ENCODE data around the gene FAM83E. TPM values are rescaled to one million over a fixed set of nuclear protein-coding genes. Genes with fewer than 3 reads are reported as not detected.

FAM83E gene
- total RNA-seq, 1 donor from 2014 or later, result 7.3 TPM

DNA sequence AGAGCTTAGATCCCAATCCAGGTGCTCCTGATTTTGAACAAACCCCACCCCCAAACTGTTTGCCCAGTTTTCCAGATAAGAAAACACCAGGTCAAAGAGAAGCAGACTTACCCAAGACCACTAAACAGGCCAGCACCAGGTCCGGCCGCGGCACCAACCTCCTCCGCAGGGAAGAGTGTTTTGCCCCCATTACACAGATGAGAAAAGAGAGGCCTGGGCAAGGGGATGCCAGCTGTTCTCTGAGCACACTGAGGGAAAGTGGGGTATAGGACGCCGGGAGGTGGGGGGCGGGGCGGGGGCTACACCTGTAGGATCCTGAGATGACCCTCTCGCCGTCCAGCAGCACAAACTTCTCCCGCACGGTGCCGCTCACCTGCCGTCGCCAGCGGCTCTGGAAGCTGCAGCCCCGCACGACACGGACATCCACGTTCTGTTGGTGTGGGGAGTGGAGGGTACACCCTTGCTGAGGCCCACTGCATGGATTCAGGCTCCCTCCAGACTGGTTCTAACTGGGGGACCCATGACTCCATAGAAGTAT lies 5.2 kb downstream of the FAM83E start:
- no peaks in the 10 kb centered on the region for H3K27me3 Mint-ChIP-seq (ENCODE audit: insufficient read depth)
- H3K4me3 Mint-ChIP-seq, result no peak overlapping the region
- H3K36me3 Mint-ChIP-seq (ENCODE audit: low read depth), result peaks cover 4% of the 10 kb centered on the region
- no peaks in the 10 kb centered on the region for H3K9me3 Mint-ChIP-seq
- DNase-seq (ENCODE audit: low spot score), result no peak
- intact Hi-C loops (cut with micrococcal nuclease), result no loop called here
- no peak overlapping the region for H3K27ac Mint-ChIP-seq
- H3K4me1 Mint-ChIP-seq (ENCODE audit: low read depth), result no peaks in the 10 kb centered on the region

DNA sequence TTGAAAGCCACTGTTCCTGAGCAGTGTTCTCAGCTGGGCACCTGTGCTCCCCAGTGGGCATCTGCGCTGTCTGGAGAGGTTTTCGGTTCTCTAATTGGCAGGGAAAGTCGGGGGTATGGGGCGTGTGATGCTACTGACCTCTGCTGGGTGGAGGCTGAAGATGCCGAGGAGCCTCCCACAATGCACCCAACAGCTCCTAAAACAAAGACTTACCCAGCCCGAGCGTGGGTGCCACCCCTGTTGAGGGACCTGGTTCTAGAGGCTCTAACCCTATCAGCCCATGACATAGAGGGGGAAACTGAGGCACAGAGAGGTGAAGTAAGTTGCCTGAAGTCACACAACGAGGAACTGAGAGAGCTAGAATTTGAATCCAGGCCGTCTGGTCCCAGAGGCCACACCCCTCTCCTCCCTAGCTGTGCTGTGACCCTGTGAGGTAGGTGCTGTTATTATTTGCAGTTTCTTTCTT lies 6.0 kb downstream of the FAM83E start:
- no peak overlapping the region for H3K4me3 Mint-ChIP-seq
- no peaks in the 10 kb centered on the region for H3K9me3 Mint-ChIP-seq
- peak; percentile 40 for DNase-seq (ENCODE audit: low spot score)
- H3K27me3 Mint-ChIP-seq (ENCODE audit: insufficient read depth), result no peaks in the 10 kb centered on the region
- intact Hi-C loops (cut with micrococcal nuclease), result loop anchor here (1.0 kb wide), 2 partner anchors 103 to 119 kb away; no protein-coding TSS in a partner anchor
- H3K27ac Mint-ChIP-seq, result no peak overlapping the region
- peaks cover 4% of the 10 kb centered on the region for H3K36me3 Mint-ChIP-seq (ENCODE audit: low read depth)
- no peaks in the 10 kb centered on the region for H3K4me1 Mint-ChIP-seq (ENCODE audit: low read depth)

DNA sequence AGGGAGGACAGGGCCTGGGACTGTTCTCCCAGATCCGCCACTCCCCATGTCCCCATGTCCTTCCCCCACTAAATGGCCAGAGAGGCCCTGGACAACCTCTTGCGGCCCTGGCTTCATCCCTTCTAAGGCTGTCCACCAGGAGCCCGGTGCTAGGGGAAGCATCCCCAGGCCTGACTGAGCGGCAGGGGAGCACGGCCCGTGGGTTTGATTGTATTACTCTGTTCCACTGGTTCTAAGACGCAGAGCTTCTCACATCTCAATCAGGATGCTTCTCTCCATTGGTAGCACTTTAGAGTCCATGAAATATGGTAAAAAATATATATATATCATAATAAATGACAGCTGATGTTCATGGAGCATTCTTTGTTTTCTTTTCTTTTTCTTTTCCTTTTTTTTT lies 7.5 kb downstream of the FAM83E start:
- Mint-ChIP-seq H3K4me1 (ENCODE audit: low read depth) (no peaks in the 10 kb centered on the region), H3K27me3 (ENCODE audit: insufficient read depth) (no peaks in the 10 kb centered on the region), H3K4me3 (no peak overlapping the region), H3K9me3 (no peaks in the 10 kb centered on the region), H3K27ac (no peak overlapping the region), H3K36me3 (ENCODE audit: low read depth) (peaks cover 2% of the 10 kb centered on the region)
- intact Hi-C loops (cut with micrococcal nuclease), result no loop called here
- no peak for DNase-seq (ENCODE audit: low spot score)

DNA sequence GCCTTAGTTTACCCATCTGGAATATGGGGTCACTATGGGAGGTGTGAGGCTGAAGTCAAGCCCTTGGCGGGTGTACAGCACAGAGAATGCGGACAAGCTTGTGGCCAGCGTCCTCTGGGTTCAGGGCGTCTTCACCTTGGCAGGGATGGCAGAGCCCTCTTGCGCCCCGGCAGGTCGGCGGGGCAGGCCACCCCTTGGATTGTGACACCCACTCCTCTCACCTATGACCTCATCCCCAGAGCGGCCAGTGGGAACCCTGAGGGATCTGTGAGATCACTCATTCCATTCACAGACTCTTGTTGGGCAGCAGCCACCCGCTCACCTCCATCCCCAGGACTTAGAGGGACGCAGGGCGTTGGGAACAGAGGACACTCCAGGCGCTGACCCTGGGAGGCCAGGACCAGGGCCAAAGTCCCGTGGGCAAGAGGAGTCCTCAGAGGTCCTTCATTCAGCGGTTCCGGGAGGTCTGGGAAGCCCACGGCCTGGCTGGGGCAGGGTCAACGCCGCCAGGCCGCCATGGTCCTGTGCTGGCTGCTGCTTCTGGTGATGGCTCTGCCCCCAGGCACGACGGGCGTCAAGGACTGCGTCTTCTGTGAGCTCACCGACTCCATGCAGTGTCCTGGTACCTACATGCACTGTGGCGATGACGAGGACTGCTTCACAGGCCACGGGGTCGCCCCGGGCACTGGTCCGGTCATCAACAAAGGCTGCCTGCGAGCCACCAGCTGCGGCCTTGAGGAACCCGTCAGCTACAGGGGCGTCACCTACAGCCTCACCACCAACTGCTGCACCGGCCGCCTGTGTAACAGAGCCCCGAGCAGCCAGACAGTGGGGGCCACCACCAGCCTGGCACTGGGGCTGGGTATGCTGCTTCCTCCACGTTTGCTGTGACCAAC lies 8.2 kb downstream of the FAM83E start, which contains the start of gene SPACA4:
Gene SPACA4, plus strand, starts transcription at position 280 of the 896 bp plus-strand sequence. Its CDS starts 237 bp downstream, at position 517.
- Mint-ChIP-seq H3K27me3 (ENCODE audit: insufficient read depth) (no peaks in the 10 kb centered on the region), H3K9me3 (no peaks in the 10 kb centered on the region), H3K4me3 (no peak within 1 kb of the TSS), H3K36me3 (ENCODE audit: low read depth) (peaks cover 2% of the 10 kb centered on the region), H3K4me1 (ENCODE audit: low read depth) (no peaks in the 10 kb centered on the region), H3K27ac (no peak within 1 kb of the TSS)
- no peak for DNase-seq (ENCODE audit: low spot score)
- intact Hi-C loops (cut with micrococcal nuclease), result no loop called here

DNA sequence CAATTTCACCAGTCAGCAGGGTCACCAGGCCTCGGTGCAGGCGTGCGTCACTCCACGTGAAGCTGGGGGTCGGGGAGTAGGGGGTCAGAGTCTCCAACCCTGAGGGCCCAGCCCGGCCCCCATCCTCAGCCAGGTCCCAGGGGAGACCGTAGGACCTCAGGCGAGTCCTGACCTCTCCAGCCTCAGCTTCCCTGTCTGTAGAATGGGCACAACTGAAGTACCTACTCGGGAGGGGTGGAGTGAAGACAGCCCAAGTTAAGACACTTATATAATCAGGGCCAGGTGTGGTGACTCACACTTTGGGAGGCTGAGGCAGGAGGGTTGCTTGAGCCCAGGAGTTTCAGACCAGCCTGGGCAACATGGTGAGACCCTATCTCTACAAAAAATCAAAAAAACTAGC lies 11.0 kb downstream of the FAM83E start:
- H3K36me3 Mint-ChIP-seq (ENCODE audit: low read depth), result peaks cover under 1% of the 10 kb centered on the region
- no peaks in the 10 kb centered on the region for H3K4me1 Mint-ChIP-seq (ENCODE audit: low read depth)

DNA sequence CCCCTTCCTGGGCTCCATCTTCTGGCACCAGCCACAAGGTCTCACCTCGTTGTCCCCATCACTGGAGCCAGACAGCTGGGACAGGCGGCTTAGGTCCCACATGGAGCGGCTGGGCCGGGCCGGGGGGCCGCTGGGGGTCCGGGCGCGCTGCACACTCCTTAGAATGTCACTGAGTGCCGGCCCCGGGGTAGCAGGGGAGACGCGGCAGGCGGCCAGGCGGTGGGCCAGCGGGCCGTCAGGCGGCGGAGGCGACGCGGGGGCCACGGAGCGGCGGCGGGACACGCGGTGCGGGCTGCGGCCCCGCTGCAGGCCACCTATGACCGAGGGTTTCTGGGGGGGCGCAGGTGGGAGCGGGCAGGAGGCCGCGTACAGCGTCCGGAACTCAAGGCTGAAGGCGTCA lies 11.4 kb downstream of the FAM83E start:
- Mint-ChIP-seq H3K9me3 (no peaks in the 10 kb centered on the region), H3K4me1 (ENCODE audit: low read depth) (no peaks in the 10 kb centered on the region), H3K36me3 (ENCODE audit: low read depth) (no peaks in the 10 kb centered on the region), H3K27ac (no peak overlapping the region), H3K4me3 (no peak overlapping the region), H3K27me3 (ENCODE audit: insufficient read depth) (no peaks in the 10 kb centered on the region)
- DNase-seq (ENCODE audit: low spot score), result no peak
- intact Hi-C loops (cut with micrococcal nuclease), result no loop called here

More for the DNA sequence above, 11.0 kb downstream of the FAM83E start:
- DNase-seq (ENCODE audit: low spot score), result no peak
- Mint-ChIP-seq H3K4me3 (no peak overlapping the region), H3K9me3 (no peaks in the 10 kb centered on the region), H3K27ac (no peak overlapping the region), H3K27me3 (ENCODE audit: insufficient read depth) (no peaks in the 10 kb centered on the region)
- intact Hi-C loops (cut with micrococcal nuclease), result no loop called here

DNA sequence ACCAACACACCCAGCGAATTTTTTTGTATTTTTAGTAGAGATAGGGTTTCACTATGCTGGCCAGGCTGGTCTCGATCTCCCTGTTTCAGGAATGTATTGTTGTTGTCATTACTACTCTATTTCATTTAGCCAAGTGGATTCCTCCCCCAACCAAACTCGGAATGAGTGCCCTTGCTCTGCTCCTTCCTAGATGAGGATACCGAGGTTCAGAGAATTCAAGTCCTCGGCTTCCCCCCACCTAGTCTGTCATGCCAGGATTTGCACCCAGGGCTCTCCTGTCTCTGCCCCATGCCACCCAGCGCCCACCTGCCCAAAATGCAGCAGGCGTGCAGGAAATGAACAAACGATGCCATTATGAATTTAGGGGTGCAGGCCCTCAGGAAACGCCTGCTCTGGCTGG lies 11.9 kb downstream of the FAM83E start:
- no peak for DNase-seq (ENCODE audit: low spot score)
- Mint-ChIP-seq H3K27ac (no peak overlapping the region), H3K4me3 (no peak overlapping the region)

DNA sequence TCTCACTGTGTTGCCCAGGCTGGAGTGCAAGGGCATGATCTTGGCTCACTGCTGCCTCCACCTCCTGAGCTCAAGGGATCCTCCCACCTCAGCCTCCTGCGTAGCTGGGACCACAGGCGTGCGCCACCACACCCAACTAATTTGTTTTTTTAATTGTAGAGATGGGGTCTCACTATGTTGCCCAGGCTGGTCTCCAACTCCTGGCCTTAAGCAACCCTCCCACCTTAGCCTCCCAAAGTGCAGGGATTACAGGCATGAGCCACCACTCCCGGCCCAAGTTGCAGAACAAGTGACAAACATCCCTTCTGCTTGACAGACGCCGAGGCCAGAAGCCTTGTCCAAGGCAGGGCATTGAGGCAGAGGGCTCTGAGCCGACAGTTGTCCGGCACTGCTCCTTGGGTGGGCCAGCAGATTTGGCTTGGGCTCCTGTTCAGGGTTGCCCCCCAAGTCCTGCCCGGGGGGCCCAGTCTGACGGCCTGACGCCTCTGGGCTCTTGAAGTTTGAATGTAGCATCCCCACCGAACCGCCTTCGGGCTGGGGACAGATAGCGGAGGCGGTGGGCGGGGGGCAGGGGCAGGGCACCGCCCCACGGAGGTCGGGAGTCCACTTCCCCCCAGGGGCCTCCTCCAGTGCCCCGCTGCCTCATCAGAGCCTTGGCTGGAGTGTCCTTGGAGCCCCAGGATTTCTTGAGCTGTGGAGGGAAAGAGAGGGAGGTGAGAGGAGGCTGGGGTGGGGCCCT lies 14.0 kb downstream of the FAM83E start:
- intact Hi-C loops (cut with micrococcal nuclease), result no loop called here
- Mint-ChIP-seq H3K4me3 (no peak overlapping the region), H3K36me3 (ENCODE audit: low read depth) (no peaks in the 10 kb centered on the region), H3K9me3 (no peaks in the 10 kb centered on the region), H3K27me3 (ENCODE audit: insufficient read depth) (no peaks in the 10 kb centered on the region), H3K27ac (no peak overlapping the region), H3K4me1 (ENCODE audit: low read depth) (no peaks in the 10 kb centered on the region)
- no peak for DNase-seq (ENCODE audit: low spot score)

More for the DNA sequence above, 11.9 kb downstream of the FAM83E start:
- no peaks in the 10 kb centered on the region for H3K27me3 Mint-ChIP-seq (ENCODE audit: insufficient read depth)
- no peaks in the 10 kb centered on the region for H3K9me3 Mint-ChIP-seq
- intact Hi-C loops (cut with micrococcal nuclease), result no loop called here
- no peaks in the 10 kb centered on the region for H3K36me3 Mint-ChIP-seq (ENCODE audit: low read depth)
- no peaks in the 10 kb centered on the region for H3K4me1 Mint-ChIP-seq (ENCODE audit: low read depth)

DNA sequence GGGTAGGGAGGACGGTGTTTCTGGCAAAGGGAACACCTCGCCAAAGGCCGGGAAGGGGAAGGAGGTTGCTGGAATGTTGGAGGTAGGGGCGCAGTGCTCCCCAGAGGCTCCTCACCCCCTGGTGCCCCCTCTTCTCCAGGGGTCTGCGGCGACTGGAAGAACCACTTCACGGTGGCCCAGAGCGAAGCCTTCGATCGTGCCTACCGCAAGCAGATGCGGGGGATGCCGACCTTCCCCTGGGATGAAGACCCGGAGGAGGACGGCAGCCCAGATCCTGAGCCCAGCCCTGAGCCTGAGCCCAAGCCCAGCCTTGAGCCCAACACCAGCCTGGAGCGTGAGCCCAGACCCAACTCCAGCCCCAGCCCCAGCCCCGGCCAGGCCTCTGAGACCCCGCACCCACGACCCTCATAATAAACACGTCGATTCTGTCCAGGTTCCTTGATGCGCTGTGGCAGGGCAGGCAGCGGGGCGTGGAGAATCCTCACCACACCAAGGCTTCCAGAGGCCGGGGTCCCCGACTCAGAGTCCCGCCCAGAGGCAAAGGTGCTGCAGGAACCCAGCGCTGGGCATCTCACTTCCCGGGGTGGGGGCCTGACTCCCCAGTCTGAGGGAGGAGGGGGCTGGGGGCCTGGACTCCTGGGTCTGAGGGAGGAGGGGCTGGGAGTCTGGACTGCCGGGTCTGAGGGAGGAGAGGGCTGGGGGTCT lies 15.7 kb downstream of the FAM83E start:
- intact Hi-C loops (cut with micrococcal nuclease), result no loop called here
- no peaks in the 10 kb centered on the region for H3K4me1 Mint-ChIP-seq (ENCODE audit: low read depth)
- no peaks in the 10 kb centered on the region for H3K9me3 Mint-ChIP-seq
- H3K36me3 Mint-ChIP-seq (ENCODE audit: low read depth), result no peaks in the 10 kb centered on the region
- no peak overlapping the region for H3K27ac Mint-ChIP-seq
- no peak overlapping the region for H3K4me3 Mint-ChIP-seq
- DNase-seq (ENCODE audit: low spot score), result no peak
- H3K27me3 Mint-ChIP-seq (ENCODE audit: insufficient read depth), result no peaks in the 10 kb centered on the region

DNA sequence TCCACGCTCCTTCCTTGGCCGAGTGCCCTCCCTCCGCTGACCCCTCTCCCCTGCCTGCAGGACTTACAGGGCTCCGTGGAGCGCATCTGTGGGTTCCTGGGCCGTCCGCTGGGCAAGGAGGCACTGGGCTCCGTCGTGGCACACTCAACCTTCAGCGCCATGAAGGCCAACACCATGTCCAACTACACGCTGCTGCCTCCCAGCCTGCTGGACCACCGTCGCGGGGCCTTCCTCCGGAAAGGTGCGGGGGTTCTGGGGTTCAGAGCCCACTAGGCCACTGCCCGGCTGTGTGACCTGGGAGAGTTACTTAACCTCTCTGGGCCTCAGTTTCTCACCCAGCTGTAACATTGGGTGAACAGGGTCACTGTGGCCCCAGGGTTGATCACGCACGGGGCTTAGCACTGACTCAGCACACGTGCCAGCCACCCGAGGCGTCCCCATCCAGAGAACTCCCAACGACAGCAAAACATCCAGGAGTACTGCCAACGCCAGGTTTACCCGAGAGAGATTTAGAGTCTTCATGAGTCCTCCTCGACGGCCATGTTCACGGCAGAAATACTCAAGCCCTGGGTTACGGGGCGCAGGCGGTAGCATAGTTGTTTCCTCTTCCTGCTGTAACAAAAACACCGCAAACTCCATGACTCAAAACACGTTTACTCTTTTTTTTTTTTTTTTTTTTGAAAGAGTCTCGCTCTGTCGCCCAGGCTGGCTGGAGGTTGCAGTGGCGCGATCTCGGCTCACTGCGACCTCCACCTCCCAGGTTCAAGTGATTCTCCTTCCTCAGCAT lies 18.0 kb downstream of the FAM83E start:
- Mint-ChIP-seq H3K36me3 (ENCODE audit: low read depth) (no peaks in the 10 kb centered on the region), H3K4me3 (peak overlapping the region; percentile 79), H3K4me1 (ENCODE audit: low read depth) (no peaks in the 10 kb centered on the region), H3K27me3 (ENCODE audit: insufficient read depth) (no peaks in the 10 kb centered on the region), H3K9me3 (no peaks in the 10 kb centered on the region), H3K27ac (peak overlapping the region; percentile 71)
- DNase-seq (ENCODE audit: low spot score), result no peak
- intact Hi-C loops (cut with micrococcal nuclease), result no loop called here

DNA sequence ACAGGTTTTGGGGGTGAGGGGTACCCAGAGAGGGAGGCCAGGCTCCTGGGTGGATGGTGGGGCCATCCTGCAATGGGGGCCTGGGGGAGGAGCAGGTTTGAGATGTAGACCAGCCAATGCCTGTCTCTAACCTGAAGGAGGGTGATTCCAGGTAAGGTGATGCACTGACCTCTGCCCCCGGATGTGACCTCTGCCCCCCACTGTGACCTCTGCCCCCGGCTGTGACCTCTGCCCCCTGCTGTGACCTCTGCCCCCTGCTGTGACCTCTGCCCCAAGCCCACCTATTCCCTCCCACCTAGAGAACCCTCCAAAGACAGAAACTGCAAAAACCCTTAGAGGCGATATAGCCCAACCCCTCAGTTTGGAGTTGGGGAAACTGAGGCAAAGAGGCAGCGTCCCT lies 18.6 kb downstream of the FAM83E start:
- H3K27ac Mint-ChIP-seq, result peak overlapping the region; percentile 44
- no peaks in the 10 kb centered on the region for H3K4me1 Mint-ChIP-seq (ENCODE audit: low read depth)
- DNase-seq (ENCODE audit: low spot score), result no peak
- intact Hi-C loops (cut with micrococcal nuclease), result no loop called here
- H3K27me3 Mint-ChIP-seq (ENCODE audit: insufficient read depth), result no peaks in the 10 kb centered on the region
- H3K9me3 Mint-ChIP-seq, result no peaks in the 10 kb centered on the region
- H3K36me3 Mint-ChIP-seq (ENCODE audit: low read depth), result no peaks in the 10 kb centered on the region
- peak overlapping the region; percentile 79 for H3K4me3 Mint-ChIP-seq

DNA sequence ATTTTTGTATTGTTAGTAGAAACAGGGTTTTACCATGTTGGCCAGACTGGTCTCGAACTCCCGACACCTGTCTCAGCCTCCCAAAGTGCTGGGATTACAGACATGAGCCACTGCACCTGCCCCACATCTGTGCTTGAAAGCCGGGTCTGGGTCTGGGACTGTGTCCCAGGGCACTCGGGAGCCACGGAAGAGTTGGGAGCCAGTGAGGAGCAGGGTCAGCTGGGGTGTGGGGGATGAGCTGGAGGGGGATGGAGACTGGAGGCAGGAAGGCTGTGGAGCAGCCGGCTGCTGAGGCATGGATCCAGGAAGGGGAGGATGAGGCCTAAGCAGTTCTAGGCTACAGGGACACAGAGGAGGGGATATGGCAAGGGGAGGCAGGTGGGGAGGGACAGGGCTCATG lies 19.0 kb downstream of the FAM83E start:
- no peaks in the 10 kb centered on the region for H3K27me3 Mint-ChIP-seq (ENCODE audit: insufficient read depth)
- H3K9me3 Mint-ChIP-seq, result no peaks in the 10 kb centered on the region
- intact Hi-C loops (cut with micrococcal nuclease), result no loop called here

More for the DNA sequence above, 19.0 kb downstream of the FAM83E start:
- no peak for DNase-seq (ENCODE audit: low spot score)
- peak overlapping the region; percentile 44 for H3K27ac Mint-ChIP-seq
- H3K36me3 Mint-ChIP-seq (ENCODE audit: low read depth), result no peaks in the 10 kb centered on the region
- H3K4me1 Mint-ChIP-seq (ENCODE audit: low read depth), result no peaks in the 10 kb centered on the region
- peak overlapping the region; percentile 79 for H3K4me3 Mint-ChIP-seq
